Non-pigmented ciliary epithelial cell (primary cell): Measurements from ENCODE around the gene INMT.

Experiments used
- DNase-seq: peaks from one replicate; pipeline ENCODE4 v3.0.0-alpha.2; 2010; ENCODE audit warnings: low read depth

The INMT gene

DNA sequence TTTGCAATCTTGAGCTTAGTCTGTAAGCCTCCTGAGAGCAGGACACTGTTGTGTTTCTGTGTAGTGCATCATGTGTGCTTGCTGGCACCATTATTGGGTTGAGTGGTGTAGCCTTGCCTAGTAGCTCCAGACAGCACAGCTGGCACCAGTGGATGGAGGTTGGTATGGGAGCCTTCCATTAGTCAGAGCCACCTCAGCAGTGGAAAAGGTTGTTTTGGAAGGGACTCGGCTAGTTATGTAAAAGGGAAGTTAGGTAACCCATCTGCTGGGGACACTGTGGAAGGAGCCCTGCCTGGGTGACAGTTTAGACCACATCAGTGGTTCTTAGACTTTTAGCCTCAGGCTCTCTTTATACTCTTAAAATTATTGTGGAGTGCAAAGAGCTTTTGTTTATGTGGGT is 35.6 kb downstream of the INMT start:
- DNase-seq = no peak

- no peak for DNase-seq
Measured at GRCh38 chr7:30788640-30789333, 36.9 kb downstream of the INMT start.

GRCh38 chr7:30789334-30789711 is 37.4 kb downstream of the INMT start:
- DNase-seq = no peak

DNA sequence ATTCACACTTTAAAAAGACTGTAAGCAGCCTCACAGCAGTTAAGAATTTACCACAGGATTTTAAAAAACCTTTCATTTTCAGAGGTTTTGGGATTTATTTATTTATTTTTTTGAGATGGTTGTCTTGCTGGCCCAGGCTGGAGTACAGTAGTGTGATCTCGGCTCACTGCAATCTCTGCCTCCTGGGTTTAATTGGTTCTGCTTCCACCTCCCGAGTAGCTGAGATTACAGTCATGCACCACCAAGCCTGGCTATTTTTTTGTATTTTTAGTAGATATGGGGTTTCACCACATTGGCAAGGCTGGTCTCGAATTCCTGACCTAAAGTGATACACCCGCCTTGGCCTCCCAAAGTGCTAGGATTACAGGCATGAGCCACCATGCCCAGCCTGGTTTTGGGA is 38.4 kb downstream of the INMT start:
- DNase-seq = no peak

GRCh38 chr7:30791114-30791513 is 39.2 kb downstream of the INMT start:
- no peak for DNase-seq

DNA sequence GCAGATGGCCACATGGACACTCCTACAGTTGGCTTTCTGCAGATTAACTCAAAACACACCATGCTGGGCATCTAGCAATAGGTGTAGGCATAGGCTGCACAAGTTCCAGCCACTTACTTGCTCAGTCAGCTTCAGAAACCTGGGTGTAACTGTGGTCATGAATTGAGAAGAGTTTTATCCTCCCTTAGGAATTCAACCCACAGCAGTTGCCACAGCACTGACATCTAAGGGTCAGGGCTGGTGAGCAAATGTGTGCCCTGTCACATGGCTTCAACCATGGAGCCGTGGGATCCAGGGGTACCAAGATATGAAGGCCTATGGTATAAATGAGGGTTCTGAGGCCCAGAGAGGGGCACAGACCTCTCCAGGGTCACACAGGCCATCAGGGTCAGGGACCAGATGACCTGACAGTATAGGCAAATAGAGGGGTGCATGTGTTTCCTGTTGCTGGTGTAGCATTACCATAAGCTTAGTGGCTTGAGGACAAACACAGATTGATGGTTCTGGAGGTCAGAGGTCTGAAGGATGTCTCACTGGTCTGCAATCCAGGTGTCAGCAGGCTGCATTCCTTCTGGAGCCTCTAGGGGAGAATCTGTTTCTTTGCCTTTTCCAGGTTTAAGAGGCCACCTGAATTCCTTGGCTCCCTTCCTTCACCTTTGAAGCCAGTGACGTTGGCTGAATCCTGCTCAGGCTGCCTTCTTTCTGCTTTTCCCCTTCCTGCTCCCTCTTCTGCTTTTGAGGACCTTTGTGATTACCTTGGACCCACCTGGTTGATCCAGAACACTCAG is 43.4 kb downstream of the INMT start:
- DNase-seq = no peak

DNA sequence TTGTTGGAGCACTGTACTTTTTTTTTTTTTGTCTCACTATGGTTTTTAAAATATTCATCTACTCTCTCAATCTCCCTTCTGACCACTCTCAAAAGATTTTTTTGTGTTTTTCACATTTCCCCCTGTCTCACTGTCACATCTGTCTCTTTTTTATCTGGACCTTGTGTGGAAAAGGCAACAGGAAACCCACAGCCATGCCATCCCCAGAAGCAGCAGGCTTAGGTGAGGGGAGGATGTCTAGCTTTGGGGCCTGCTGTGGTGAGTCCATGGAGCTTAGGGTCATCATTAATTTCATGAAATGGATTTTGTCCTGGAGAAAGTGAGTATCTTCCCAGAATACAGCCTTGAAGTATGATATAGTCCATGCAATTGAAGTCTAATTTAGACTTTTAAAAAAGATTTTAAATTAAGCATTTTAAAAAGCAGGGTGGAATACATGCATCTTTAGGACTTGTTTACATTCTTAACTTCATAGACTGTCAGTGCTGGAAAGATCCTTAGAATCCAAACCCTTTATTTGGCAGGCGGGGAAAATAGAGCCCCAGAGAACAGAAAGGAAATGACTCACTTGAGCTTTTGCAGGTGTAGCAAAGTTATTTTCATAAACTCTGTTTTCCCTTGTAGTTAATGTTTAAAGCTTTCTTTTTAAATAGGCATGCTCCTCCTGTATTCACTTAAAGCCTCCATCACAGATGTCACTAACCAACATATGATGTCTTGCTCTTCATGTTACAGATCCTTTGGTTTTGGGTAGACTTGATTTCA is 44.4 kb downstream of the INMT start:
- DNase-seq = no peak

DNA sequence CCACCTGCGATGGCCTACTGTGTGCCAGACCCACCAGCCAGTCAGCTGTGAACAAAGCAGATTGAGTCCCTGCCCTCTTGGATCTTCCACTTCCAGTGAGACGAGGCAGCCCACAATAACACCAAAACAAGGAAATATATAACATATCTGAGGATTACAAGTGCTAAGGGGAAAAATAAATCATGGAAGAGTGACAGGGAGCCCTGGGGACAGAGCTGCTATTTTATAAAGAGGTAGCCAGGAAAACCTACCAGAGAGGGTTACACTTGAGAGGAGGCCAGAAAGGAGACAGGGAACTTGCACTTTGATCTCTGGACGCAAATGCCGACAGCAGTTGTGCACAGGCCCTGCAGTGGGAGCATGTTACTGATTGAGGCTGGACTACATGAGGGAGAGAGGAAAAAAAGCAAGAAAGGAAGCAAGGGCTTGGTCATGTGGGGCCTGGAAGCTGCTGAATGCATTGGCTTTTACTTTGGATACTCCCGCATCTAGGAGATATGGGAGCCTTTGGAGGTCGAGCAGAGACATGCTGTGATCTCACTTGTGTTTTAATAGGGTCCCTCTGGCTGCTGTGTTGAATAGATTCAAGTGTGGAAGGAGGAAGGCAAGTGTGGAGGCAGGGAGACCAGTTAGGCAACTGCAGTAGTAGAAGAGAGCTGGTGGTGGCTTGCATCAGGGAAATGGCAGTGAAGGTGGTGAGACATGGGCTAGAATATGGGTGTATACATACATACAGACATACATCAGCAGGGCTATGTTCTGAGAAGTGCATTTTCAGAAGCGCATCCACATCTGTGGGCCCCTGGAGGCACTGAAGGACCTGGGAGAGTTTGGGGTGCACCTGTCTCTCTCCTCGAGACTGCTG is 45.5 kb downstream of the INMT start:
- DNase-seq = no peak

- DNase-seq = peak; percentile 66
Measured at GRCh38 chr7:30799206-30799975, 47.5 kb downstream of the INMT start.

DNA sequence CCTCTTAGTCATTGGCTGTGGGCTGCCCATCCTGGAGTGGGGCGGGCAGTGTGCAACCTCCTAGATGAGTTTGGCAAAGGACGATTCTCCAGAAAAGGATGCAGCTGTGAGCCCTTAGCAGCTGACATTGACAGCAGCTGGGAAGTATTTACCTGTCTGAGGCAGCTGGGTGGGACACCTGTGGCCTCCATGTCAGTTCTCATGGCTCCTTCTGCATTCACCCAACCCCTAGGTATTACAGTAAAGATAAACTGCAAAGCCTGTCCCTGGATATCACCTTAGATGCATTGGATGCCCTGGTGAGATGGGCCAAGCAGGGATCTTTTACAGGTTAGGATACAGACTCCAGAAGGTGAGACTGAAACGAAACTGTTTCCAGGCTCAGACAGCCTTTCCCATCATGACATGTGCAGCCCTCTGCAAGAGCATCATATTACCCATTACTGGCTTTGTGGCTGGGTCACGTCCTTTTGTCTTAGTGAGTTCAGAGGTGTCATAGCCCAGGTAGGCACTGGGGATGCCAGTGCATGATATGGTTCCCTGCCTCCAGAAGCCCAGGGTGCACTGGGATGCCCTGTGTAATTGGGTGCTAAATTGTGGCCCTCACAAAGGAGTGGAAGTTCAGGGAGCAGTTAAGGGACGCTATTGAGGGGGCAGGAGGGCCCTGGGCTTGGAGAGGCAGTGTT is 48.2 kb downstream of the INMT start:
- no peak for DNase-seq

DNA sequence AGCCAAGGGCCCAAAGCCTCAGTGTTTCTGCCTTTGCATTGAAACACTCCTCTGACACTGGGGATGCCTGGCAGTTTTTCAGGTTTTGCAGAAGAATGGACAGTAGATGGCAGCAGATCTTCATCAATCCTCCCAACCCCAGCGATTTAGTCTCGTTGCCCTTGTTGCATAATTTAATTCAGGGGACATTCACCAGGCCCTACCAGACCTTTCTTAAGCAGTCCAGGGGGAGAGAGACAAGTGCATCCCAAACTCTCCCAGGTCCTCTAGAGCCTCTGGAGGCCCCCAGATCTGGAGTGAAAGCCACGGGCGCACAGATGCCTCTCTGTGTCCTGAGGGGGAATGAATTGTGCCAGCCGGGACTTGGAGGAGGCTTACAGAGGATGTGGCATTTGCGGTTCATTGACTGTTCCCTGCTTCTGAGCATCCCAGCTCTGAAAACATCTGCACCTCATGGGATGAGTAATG is 48.9 kb downstream of the INMT start:
- no peak for DNase-seq

DNA sequence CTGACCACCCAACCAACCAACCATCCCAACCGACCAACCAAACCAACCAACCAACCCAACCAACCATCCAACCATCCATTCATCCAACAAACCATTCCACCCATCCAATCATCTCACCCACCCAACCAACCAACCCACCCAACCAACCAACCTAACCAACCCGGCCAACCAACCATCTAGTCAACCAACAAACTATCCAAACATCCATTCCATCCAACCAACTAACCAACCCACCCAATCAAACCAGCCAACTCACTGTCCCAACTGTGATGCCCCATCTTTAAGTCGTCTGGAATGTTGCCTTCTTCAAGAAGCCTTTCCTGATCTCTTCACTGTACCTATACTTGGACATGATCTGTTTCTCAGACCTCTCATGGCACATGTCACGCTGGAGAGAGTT is 50.9 kb downstream of the INMT start:
- DNase-seq = no peak

- peak; percentile 79 for DNase-seq
Measured at GRCh38 chr7:30804078-30804661, 52.2 kb downstream of the INMT start.

GRCh38 chr7:30805081-30805691 is 53.3 kb downstream of the INMT start:
- no peak for DNase-seq

DNA sequence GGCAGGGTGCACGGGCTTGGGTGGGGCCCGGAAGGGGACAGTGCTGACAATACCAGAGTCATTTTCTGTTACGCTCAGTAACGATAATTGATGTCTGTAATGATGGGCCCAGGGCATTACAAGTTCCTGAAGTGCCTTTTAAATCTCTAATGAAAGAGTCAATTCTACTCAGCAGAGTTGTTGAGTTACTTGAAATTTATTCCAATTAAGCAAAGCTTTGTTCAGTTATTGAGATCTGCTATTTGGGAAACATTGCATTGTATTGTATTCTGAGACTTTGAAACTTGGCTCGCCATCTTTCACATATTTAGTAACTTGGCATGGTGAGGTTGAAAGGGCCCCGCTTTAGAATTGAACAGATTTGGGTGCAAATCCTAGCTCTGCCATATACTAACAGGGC is 54.0 kb downstream of the INMT start:
- DNase-seq = no peak
